GM18517 (cell line): Measurements from ENCODE around the gene SSRP1.
A peak's percentile ranks its signal among the peaks of the same experiment; 100 is the strongest.

Experiments
- ATAC-seq: cut with Tn5 transposase; IDR thresholded peaks from one replicate; pipeline ENCODE4 v1.9.1; 2021; ENCODE audit warnings: mild to moderate bottlenecking, moderate library complexity; ENCODE audit not compliant: unreplicated experiment

SSRP1 gene

DNA sequence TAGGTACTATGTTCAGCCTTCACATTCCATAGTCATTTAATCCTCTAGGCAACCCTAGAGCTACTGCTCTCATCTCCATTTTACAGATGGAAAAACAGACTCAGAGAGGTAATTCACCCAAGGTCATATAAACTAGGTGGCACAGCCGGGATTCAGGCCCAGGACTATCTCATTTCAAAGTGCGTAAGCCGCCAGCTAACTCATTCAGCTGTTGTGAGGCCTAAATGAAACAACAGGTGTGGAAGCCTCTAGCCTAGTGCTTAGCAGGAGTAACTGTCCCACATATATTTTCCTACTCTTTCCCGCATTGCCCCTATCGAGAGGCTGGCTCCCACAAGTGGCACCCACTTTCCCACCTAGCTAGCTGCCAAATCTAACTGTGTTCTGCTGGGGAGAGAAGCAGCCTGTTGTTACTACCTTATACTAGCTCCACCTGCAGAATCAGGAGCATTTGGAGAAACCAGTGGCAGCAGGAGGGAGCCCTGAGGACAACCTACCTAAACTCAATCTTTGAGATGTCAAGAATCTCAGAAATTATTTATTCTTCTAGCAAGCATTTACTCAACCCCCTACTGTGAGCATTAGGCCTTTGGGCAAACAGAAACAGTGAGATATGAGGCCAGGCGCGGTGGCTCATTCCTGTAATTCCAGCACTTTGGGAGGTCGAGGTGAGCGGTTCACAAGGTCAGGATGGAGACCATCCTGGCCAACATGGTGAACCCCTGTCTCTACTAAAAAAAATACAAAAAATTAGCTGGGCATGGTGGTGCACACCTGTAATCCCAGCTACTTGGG is 24.4 kb upstream of the SSRP1 start:
- no peak for ATAC-seq

DNA sequence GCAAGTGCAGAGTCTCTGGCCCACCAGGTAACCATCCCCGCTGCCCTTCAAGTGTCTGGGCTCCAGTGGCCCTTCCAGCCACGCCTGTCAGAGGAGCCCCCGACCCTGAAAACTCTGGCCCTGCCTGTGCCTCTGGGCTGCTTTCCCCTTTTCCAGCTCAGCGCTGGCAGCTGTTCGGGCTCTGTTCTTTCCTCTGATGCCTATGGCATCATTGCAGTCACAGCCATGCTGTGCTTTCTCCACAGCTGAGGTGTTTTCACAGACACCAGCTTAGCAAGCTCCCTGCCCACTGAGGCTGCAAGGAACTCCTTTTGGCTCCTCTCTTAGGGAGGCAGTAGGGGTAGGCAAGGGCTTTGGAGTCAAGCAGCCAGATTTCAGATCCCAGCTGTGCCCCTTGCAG is 23.7 kb upstream of the SSRP1 start:
- no peak for ATAC-seq

DNA sequence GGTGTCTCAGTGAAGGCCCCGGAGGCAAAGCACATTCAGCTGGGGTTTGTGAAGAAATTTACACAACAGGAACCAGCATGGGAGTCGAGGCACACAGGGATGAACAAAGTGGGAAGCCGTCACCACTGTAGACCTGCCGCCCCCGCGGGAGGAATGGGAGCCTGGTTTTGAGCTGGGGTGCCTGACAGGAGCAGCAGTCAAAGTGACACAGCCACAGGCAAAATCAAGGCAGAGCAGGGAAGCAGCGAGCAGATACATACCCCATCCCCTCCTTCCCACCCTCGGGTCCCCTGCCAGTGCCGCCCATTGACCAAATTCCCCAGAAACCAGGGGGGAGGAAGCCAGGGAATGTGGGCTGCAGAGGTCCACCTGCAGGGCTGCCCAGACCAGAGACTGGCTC is 23.3 kb upstream of the SSRP1 start:
- no peak for ATAC-seq

DNA sequence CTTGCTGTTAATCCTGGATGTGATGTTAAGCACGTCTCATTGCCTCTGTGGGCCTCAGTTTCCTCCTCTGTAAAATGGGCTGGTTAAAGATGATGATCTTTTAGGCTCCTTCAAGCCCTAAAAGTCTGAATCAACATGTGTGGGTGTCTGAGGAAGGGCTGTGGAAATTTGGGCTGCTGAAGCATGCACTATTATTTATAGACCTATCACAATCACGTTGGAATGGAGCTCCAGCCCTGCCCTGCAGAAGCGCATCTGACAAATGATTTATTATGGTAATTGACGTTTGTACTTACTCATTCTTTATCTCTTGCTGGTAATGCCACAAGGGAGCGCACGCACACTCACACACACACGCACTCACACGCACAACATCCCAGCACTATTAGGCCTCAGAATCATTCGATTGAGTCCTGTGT is 22.9 kb upstream of the SSRP1 start:
- ATAC-seq: no peak

DNA sequence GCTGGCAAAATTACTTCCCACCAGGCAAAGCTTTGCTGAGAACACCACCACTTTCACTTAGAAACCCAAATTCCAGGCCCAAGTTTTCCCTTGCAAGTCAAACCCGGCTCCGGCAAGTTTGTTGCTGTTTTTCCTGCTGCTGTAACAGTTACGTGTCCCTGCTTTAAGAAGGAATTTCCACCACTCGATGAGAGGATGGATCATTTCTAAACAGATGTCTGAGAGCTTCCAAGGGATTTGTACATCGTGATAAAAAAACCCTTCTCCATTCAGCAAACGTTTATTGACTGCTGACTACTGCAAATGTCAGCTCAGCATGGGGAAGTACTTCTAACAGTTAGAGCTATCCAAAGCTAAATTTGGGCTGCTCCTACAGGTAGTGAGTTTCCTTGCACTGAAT is 22.2 kb upstream of the SSRP1 start:
- ATAC-seq: no peak

DNA sequence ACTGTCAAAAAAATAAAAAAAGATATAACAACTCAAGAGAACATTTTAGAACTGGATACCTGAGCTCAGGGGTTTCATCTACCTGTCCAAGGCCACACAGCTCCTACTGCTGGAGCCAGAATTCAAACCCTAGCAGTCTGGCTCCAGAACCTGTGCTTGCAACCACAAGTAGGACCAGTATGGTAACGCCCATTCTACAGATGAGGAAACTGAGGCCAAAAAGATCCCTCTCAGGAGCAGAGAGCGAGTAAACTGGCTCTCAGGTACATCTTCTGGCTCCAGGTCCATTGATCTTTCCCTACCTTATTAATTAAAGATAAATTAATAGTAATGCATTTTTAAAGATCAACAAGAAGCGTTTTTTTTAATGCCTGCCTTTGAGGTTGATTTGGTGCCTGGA is 21.6 kb upstream of the SSRP1 start:
- ATAC-seq: no peak

DNA sequence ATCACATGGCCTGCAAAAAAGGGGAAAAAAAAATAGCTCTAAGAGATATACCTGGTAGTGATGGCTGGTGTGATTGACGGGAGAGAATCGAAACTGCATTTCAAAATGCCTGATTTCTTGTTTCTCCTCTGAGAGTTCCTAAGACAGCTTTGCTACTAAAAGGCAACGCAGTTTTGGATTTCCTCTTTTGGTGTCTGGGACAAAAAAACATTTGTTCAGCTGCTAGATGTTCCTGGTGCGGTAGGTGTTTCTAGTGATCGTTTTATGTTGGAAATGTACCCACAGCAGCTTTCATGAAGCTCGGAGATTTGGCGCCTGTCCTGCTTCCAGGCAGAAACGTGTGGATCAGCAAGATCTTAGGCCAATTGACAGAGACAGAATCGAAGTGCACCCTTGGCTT is 20.6 kb upstream of the SSRP1 start:
- ATAC-seq: no peak

DNA sequence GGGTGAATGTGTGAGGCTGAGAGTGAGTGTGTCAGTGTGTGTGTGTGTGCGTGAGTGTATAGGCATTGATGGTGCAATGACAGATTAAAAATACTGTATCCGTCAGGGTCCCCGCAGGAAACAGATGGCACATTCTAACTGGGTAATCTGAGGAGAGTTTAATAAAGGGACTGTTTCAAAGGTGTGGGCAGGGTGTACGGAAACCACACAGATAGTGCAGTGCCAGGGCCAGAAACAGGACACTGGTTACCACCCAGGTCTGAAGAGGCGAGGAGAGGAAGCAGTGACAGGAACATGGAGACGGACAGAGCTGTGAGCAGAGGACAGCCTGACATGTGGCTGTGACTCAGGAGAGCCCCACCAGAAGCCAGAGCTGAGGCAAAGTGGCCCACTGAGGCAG is 19.0 kb upstream of the SSRP1 start:
- no peak for ATAC-seq

DNA sequence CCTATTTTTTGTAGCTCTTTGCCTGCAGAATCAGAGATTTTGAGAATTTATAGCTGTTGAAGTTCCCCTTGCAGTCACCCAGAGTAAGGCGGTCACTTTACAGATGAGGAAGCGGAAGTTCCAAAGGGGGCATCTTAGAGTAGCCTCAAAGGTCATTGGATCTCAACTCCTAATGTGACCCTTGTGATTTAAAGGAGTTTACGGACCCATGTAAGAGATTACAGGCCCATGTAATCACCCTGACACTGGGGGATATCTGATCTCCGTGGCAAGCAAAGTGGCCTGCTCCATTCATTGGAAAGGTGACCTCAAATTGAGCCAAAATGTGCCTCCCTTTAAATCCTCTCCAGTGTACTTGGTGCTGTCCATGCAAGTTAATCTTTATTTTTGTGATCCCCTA is 18.2 kb upstream of the SSRP1 start:
- no peak for ATAC-seq

DNA sequence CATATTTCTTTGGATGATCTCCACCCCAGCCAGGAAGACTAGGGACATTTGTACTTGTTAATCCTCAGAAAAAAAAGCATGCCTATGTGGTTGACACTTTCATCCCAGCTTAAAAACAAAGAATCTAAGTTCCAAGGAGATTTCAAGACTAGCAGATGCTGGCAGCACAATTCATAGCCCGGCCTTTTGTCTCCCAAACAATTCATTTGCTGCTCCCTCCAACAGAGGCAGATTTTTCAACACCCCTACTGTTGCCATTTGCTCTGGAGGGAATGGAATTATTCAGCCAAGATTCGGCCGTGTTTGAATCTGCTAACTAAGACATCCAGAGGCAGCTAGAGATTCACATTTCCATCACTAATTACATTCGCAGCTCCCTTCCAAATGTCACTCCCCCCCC is 17.8 kb upstream of the SSRP1 start:
- no peak for ATAC-seq

DNA sequence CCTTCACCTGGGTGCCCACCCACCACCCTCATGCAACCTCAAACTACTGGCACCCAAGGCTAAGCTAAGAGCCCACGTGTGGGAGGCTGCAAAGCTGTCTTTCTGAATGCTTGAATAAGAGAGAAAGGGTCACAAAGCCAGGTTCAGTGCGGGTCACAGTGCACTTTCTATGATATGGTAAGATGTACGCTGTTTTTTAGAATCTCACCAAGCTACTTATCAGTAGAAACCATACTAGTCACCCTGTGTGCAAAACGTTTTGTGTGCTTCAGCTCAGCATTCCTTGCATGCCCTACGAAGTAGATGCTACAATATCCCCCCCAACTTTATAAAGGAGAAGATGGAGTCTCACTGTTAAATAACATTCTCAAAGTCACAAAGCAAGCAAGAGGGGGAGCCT is 17.3 kb upstream of the SSRP1 start:
- no peak for ATAC-seq

DNA sequence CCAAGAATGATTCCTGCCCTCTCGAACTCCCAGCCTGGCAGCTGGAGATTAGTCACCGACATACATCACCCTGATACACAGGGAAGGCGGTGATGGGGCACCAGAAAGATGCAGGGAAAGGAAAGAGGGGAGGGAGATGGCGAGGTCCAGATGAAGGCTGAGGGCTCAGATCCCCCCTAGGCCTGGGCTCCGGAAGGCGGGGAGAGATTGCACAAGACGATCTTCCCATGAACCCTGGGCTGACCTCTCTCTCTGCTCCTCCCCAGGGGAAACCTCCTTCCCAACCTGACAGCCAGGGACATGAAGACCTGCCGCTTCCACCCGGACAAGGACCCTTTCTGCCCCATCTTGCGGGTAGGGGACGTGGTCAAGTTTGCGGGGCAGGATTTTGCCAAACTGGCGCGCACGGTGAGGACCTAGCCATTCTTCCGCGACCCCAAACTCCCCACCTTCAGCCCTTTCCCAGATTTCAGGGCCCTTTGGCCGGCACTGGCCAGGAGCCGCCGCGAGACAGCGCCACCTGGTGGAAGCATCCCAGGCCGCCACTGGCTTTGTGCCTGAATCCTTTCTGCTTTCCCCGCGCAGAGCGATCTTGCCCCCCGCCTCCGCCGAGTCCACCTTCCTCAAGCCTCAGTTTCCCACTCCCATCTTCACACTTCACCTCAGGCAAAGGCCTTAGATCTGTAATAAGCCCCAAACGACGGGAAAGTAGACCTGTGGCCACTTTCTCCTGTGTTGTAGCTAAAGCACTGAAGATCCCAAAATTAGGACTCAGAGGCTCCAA is 14.0 kb upstream of the SSRP1 start:
- ATAC-seq: no peak

DNA sequence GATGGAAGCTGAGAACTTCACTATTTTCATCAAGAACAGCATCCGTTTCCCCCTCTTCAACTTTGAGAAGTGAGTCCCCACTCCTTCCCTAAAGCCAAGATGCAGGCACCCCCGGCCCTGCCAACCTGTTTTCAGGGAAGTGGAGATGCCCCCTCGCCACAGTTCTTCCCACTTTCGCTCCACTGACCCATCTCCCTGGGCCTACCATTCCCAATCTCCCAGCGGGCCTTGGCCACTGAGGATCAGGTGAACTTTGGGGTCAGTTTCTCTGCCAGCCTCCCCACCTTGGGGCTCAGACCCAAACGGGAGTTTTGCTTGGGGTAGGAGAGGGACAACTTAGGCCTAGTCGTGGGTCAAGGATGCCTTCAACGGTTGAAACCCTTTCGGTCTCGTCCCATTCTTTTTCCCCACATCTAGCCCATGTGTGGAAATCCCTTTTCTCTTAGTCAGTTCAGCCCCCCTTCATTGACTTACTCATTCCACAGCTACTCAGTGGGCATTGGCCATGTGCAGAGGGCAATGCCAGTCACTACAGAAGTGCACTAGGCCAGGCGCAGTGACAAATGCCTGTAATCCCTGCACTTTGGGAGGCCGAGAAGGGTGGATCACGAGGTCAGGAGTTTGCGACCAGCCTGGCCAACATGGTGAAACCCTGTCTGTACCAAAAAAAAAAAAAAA is 13.1 kb upstream of the SSRP1 start:
- no peak for ATAC-seq

DNA sequence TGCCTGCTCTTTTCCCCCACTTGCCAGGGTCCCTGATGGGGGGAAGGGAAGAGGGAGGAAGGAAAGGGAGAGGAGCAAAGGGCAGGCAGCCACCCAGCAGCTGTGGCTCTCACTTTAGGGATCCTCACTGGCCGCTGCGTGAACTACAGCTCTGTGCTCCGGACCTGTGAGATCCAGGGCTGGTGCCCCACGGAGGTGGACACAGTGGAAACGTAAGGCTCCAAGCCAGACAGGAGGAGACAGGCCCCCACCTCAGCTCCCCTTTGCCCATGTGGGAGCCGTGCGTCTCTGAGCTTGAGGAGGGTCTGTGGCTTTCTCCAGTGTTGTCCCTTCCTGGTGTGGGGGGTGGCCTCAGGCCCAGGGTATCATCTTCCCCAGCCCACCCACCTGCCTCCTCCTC is 12.4 kb upstream of the SSRP1 start:
- ATAC-seq: no peak

DNA sequence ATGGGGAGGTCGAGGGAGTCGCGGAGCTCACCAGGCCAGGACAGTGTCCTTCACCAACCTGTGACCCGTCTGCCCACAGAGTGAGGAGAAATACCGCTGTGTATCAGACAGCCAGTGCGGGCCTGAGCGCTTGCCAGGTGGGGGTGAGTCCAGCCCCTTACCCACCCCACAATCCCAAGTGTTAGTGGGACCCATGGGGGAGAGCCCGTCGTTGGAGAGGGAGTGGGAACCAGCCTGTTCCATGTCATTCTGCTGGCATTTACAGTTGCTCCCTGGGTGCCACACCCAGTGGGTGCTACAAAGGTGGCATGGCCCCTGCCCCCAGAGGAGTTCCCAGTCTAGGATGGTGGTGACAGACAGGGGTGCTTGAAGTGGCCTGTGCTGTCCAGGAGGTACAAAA is 11.6 kb upstream of the SSRP1 start:
- no peak for ATAC-seq

DNA sequence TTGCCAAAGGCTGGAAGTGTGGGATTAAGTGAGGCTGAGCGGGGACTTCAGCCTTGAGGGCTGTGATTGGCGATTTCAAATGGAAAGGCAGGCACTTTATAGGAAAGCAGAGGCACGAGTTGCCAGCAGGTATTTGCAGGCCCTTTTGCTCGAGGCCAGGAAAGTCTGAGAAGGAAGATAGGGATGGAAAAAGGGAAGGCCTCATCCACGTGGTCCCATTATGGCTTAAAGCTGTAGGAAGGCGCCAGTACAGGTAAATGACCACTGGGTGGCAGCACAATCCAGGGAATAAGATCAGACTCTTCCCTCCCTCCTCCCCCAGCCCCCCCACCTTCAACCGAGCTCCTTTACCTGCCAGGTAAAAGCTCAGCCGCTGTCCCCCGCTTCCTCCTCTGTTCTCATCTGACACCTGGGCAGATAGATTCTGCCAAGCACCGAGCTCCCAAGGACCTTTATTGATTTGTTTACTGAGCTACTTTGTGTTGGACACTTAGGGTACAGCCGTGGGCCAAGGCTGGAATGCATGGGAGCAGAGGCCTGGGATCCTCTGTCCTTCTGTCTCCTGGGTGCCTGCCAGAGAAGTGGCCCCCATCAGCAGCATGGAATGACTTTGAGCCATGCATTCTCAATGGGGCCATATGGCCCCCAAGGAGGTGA is 10.0 kb upstream of the SSRP1 start:
- ATAC-seq: peak; percentile 69

DNA sequence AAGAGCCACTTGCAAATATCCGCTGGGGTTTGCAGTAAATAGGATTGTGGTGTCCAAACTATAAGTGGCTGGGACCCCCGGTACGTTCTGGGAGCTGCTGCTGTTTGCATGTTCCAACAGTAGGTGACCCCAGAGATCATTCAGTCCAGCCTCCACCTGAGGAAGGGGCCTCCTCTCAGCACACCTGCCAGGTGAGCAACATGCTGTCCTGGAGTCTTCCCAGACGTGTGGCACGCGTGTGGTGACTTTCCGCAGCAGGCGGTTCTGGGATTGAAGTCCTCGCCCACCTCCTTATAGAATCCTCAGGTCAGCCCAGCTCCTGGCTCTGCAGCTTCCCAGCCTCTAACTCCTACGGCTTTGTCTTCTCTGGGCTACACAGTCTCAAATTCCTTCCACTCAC is 9.1 kb upstream of the SSRP1 start:
- no peak for ATAC-seq

DNA sequence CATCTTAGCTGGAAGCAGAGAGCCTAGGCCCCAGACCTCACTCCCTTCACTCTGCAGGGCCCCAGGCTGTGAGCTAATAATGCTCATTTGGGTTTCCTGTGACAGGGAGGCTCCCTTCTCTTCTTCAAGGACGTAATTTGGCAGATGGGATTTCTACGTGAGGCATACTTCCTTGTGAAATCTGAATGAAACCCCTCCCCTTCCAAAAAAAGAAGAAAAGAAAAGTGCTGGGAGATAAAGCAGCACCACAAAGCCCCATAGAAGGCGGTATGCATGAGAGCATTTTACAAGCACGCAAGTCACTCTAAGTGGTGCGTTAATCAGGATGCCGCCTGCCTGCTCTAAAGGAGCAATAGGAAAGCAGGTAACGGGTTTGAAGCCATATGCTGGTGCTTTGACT is 8.1 kb upstream of the SSRP1 start:
- no peak for ATAC-seq

DNA sequence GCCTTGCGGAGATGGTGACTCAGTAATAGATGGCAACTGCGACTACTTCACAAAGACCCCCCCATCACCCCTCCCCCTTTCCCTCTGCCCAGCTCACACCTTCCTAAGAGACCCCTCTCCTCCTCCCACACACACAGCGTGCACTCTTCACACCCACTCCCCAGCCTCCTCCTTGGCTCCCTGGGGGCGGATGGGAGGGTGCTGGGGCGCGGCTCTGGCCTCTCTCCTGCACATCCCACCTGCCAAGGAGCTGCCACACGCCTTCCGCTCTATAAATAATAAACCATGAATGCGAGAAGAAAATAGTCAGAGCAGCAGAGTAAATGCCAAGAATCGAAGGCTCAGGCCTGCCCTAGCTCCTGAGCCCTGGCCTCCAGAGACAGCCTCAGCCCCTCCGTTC is 7.0 kb upstream of the SSRP1 start:
- no peak for ATAC-seq

DNA sequence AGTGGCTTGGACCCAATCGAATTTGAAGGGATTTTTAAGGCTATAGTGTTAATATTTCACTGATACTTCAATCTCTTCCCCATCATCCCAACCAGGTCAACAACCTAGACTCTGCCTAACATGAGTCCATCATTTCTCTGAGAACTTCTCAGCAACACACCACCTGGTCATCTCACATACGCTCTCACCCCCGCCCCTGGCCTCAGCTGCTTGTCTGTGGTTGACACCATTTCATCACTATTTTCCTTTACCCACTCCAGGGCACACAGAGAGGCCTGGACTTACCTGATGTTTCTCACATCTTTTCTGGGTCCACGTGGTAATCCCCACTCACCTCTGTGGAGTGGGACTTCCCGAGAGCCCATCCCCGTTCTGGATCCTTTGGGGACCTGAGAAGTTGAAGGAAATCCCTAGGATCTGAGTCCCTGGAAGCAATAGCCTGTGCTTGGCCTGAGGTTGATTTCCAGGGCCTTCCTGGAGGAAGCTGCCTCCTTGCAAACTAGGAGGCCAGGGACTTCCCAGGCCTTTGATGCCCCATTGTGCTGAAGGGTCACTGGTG is 5.6 kb upstream of the SSRP1 start:
- ATAC-seq: no peak

DNA sequence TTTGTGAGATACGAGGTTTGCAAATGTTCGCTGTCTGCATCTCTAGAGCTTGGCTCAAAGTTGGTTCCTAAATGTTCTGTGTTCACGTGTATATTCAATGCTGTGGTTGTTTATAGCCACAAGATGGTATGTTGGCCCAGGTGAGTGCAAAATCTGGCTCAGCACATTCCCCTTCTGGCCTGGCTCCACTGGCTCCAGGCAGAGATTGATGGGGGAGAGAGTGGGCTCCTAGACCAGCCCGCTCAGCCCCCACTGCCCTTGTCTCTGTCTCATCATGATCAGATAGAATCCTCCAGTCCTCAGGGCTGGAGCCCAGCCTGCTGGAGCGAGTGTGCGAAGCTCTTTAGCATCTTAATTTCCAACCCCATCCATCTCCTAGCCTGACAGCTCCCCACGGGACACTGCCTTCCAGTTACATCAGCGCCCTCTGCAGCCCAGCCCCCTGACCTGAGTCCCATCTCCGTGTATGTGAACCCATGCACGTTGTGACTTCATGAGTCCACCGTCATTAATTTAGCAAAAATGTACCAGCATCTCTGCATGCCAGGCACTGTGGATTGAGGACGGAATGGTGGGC is 4.4 kb upstream of the SSRP1 start:
- no peak for ATAC-seq
